KMS-11 (cell line): ENCODE measurements around the gene TBCE.

Experiments
- H2AFZ ChIP-seq: fragments of 200-600 bp; sonication (generic); 2 replicates; pipeline ENCODE4 v1.6.1; 2016; ENCODE audit warnings: antibody characterized with exemption, mixed run types, low read depth
- H3K27ac ChIP-seq: fragments of 200-600 bp; sonication (generic); 2 replicates; pipeline ENCODE4 v1.6.1; 2016; ENCODE audit warnings: mild to moderate bottlenecking, mixed run types
- H3K27me3 ChIP-seq: fragments of 200-600 bp; sonication (generic); 2 replicates; pipeline ENCODE4 v1.6.1; 2017; ENCODE audit warnings: mild to moderate bottlenecking, low read depth, mixed run types, moderate library complexity; ENCODE audit not compliant: insufficient read depth
- H3K36me3 ChIP-seq: fragments of 200-600 bp; sonication (generic); 2 replicates; pipeline ENCODE4 v1.6.1; 2017; ENCODE audit warnings: mild to moderate bottlenecking, mixed run types; ENCODE audit not compliant: insufficient read depth
- H3K4me1 ChIP-seq: fragments of 200-600 bp; sonication (generic); 2 replicates; pipeline ENCODE4 v1.6.1; 2016; ENCODE audit warnings: mild to moderate bottlenecking, low read depth, mixed run types; ENCODE audit not compliant: poor library complexity, severe bottlenecking
- H3K4me2 ChIP-seq: fragments of 200-600 bp; sonication (generic); 2 replicates; pipeline ENCODE4 v1.7.0; 2016; ENCODE audit warnings: mild to moderate bottlenecking, mixed run types
- H3K4me3 ChIP-seq: fragments of 200-600 bp; sonication (generic); IDR thresholded peaks from 2 replicates; pipeline ENCODE4 v1.6.1; 2017; ENCODE audit warnings: low read depth, low read length, mixed read lengths; ENCODE audit not compliant: insufficient read depth
- H3K79me2 ChIP-seq: fragments of 200-600 bp; sonication (generic); 2 replicates; pipeline ENCODE4 v1.6.1; 2016; ENCODE audit warnings: low read depth, mixed run types; ENCODE audit not compliant: insufficient read depth
- H3K9ac ChIP-seq: fragments of 200-600 bp; sonication (generic); 2 replicates; pipeline ENCODE4 v1.6.1; 2016; ENCODE audit warnings: mild to moderate bottlenecking, mixed run types
- H4K20me1 ChIP-seq: fragments of 200-600 bp; sonication (generic); 2 replicates; pipeline ENCODE4 v1.6.1; 2016; ENCODE audit warnings: mild to moderate bottlenecking, mixed run types; ENCODE audit not compliant: insufficient read depth
- CTCF ChIP-seq: fragments of 200-600 bp; sonication (generic); conservative IDR thresholded peaks from 2 replicates; pipeline ENCODE4 v1.6.1; 2017; ENCODE audit warnings: low read depth, mild to moderate bottlenecking, antibody characterized with exemption, low read length, moderate library complexity, mixed read lengths

Gene TBCE

GRCh38 chr1:235491644-235492043 is 124.4 kb downstream of the TBCE start:
- no peak overlapping the region for H2AFZ ChIP-seq
- H3K27ac ChIP-seq: no peak overlapping the region
- H3K4me2 ChIP-seq: peak overlapping the region; percentile 35; the same call in 1 of the 2 replicates
- no peak for TF ChIP-seq CTCF
- no peak overlapping the region for H3K4me3 ChIP-seq
- H3K79me2 ChIP-seq: peaks cover 4% of the 10 kb centered on the region; the same call in 1 of the 2 replicates
- H3K9ac ChIP-seq: no peak overlapping the region
- H3K36me3 ChIP-seq: no peaks in the 10 kb centered on the region
- peaks cover 33% of the 10 kb centered on the region for H3K4me1 ChIP-seq
- H4K20me1 ChIP-seq: no peaks in the 10 kb centered on the region
- no peaks in the 10 kb centered on the region for H3K27me3 ChIP-seq

GRCh38 chr1:235494531-235494930 is 127.3 kb downstream of the TBCE start:
- no peaks in the 10 kb centered on the region for H4K20me1 ChIP-seq
- H3K36me3 ChIP-seq: no peaks in the 10 kb centered on the region

DNA sequence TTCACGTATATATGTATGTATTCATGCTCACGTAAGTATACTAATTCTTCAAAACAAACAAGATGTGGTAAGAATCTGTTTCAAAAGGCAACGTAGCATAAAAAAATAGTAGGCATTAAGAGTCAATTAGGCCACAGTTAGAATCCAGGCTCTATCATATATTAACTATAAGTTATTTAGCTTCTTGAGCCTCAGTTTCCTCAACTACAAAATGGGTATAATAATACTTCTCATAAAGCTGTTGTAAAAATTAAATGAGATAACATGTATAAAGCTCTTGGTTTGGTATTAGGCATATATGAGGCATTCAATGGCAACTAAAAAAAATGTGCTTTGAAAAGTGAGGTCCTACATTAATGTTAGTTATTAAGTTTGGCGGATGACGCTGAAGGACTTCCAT is 127.8 kb downstream of the TBCE start:
- no peak overlapping the region for H3K27ac ChIP-seq
- H3K27me3 ChIP-seq: no peaks in the 10 kb centered on the region
- no peak overlapping the region for H3K4me3 ChIP-seq
- no peaks in the 10 kb centered on the region for H3K36me3 ChIP-seq
- peaks cover 33% of the 10 kb centered on the region for H3K4me1 ChIP-seq
- H3K4me2 ChIP-seq: no peak overlapping the region
- H2AFZ ChIP-seq: no peak overlapping the region
- H3K79me2 ChIP-seq: peaks cover 38% of the 10 kb centered on the region
- no peak overlapping the region for H3K9ac ChIP-seq
- H4K20me1 ChIP-seq: peaks cover 4% of the 10 kb centered on the region; the same call in 1 of the 2 replicates
- no peak for TF ChIP-seq CTCF

More at GRCh38 chr1:235494531-235494930, 127.3 kb downstream of the TBCE start:
- Histone ChIP-seq H3K4me3 (no peak overlapping the region), H3K4me1 (peaks cover 33% of the 10 kb centered on the region), H2AFZ (no peak overlapping the region), H3K79me2 (peaks cover 33% of the 10 kb centered on the region), H3K9ac (no peak overlapping the region), H3K27me3 (no peaks in the 10 kb centered on the region), H3K4me2 (no peak overlapping the region), H3K27ac (no peak overlapping the region)
- TF ChIP-seq CTCF: no peak

GRCh38 chr1:235495551-235495950 is 128.3 kb downstream of the TBCE start:
- no peak overlapping the region for H2AFZ ChIP-seq
- no peak overlapping the region for H3K4me2 ChIP-seq
- no peak overlapping the region for H3K27ac ChIP-seq
- H3K4me1 ChIP-seq: peaks cover 34% of the 10 kb centered on the region
- TF ChIP-seq CTCF: no peak
- no peak overlapping the region for H3K9ac ChIP-seq
- H3K36me3 ChIP-seq: no peaks in the 10 kb centered on the region
- peaks cover 43% of the 10 kb centered on the region for H3K79me2 ChIP-seq
- H4K20me1 ChIP-seq: peaks cover 5% of the 10 kb centered on the region; the same call in 1 of the 2 replicates
- H3K27me3 ChIP-seq: no peaks in the 10 kb centered on the region
- no peak overlapping the region for H3K4me3 ChIP-seq
